ENCODE measurements around the gene ZC3H12A. TPM values are rescaled to one million over a fixed set of nuclear protein-coding genes. Genes with fewer than 3 reads are reported as not detected.
A peak's percentile ranks its signal among the peaks of the same experiment; 100 is the strongest.

ZC3H12A gene
- total RNA-seq, 1 donor from 2014 or later, result 34.2 TPM

- DNase-seq (ENCODE audit: low spot score), result peak; percentile 86
Measured at GRCh38 chr1:37477946-37478345, 3.6 kb downstream of the ZC3H12A start.

DNA sequence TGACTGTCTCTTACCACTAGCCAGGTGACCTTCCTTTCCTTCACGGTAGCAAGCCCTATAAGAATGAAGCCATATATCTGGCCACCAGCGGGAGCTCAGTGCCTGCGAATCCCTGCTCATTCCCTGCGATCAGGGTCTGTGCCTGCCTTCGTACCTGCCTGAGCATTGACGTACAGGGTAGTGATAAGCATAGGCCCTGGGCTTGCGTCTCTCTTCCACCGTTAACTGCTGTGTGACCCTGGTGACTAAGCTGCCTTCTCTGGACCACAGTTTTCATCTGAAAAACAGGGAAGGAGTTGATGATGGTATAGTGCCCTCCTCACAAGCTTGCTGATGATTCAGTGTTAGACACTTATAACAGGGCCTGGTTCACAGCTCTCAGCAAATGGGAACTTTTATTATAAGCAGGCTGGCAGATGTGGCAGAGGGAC is 4.1 kb downstream of the ZC3H12A start:
- peak; percentile 64 for DNase-seq (ENCODE audit: low spot score)

- DNase-seq (ENCODE audit: low spot score), result peak; percentile 65
Measured at GRCh38 chr1:37478890-37479254, 4.5 kb downstream of the ZC3H12A start.

- peak; percentile 96 for DNase-seq (ENCODE audit: low spot score)
Measured at GRCh38 chr1:37479255-37480124, 5.1 kb downstream of the ZC3H12A start.

GRCh38 chr1:37480125-37480466 is 5.7 kb downstream of the ZC3H12A start:
- peak; percentile 88 for DNase-seq (ENCODE audit: low spot score)

GRCh38 chr1:37480581-37481288 is 6.4 kb downstream of the ZC3H12A start:
- peak; percentile 85 for DNase-seq (ENCODE audit: low spot score)

GRCh38 chr1:37481289-37482003 is 7.1 kb downstream of the ZC3H12A start:
- DNase-seq (ENCODE audit: low spot score), result peak; percentile 88

DNA sequence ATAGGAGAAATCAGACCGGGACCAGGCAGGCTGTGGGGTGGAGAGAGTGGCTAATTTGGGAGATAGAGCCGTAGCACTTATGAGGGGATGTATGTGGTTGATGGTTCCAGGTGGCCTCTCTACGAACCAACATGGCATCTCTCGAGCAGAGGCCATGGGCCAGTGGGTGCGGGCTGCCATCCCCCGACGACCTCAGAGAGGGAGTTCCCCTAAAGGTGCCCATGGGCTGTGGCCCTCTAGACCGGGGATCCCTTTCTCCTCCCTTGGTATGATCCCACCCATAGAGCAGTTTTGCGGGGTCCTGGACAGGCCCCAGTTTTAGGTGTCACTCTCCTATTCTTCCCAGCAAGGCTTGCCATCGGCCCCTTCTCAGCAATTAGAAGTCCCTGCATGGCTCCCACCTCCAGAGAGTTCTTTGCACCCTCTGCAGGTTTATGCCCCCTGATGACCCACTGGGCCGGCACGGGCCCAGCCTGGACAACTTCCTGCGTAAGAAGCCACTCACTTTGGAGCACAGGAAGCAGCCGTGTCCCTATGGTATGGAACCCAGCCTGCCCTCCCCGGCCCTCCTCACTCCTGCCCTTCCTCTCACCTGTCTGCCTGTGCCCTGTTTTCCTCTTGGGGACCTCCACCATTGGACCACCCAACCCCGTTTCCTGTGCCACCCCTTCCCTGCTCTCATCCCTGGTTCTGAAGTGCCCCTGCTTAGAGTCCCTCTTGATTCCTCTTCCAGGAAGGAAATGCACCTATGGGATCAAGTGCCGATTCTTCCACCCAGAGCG is 7.8 kb downstream of the ZC3H12A start:
- peak; percentile 69 for DNase-seq (ENCODE audit: low spot score)

DNA sequence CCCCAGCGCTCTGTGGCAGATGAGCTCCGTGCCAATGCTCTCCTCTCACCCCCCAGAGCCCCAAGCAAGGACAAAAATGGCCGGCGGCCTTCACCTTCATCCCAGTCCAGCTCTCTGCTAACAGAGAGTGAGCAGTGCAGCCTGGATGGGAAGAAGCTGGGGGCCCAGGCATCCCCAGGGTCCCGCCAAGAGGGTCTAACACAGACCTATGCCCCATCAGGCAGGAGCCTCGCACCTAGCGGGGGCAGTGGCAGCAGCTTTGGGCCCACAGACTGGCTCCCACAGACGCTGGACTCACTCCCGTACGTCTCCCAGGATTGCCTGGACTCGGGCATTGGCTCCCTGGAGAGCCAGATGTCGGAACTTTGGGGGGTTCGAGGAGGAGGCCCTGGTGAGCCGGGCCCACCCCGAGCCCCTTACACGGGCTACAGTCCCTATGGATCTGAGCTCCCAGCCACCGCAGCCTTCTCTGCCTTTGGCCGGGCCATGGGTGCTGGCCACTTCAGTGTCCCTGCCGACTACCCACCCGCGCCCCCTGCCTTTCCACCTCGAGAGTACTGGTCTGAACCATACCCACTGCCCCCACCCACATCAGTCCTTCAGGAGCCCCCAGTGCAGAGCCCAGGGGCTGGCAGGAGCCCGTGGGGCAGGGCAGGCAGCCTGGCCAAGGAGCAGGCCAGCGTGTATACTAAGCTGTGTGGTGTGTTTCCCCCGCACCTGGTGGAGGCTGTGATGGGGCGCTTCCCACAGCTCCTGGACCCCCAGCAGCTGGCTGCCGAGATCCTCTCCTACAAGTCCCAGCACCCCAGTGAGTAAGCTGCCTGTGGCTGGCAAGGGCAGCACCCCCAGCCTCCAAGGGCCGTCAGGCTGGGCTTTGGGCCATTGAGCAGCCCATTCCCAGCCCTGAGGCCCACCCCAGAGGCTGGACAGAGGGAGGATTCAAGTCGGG is 8.7 kb downstream of the ZC3H12A start:
- DNase-seq (ENCODE audit: low spot score), result peak; percentile 87

- peak; percentile 82 for DNase-seq (ENCODE audit: low spot score)
Measured at GRCh38 chr1:37483785-37484184, 9.4 kb downstream of the ZC3H12A start.

DNA sequence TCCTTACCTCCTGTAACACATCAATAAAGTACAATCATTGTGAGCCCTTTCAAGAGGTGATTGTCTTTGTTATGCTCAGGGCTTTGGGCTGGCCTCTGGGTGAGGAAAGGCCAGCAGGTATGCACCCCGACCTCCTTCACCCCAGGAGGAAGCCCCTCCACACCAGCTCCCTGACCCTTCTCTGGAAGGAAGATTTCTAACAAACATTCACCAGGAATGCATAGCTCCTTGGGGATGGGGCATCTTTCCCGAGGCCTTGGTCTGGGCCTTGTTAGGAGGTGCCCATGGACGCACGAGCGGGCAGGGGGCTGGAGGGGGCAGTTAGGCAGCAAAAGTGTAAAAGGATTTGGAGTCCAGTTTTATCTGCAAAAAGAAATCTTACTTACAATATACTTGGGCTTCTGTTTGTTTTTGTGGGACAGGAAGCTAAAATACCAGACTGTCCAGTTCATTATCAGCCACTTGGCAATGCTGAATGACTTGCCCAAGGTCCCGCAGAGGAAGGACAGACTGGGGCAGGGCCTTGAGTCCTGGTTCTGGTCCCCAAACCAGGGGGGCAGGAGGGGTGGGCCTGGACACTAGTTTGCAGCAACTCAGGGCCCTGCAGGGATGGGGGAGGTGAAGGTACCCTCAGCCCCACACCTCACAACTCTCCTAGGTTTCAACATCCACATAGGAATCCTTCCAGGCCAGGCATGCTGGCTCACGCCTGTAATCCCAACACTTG is 10.1 kb downstream of the ZC3H12A start:
- peak; percentile 73 for DNase-seq (ENCODE audit: low spot score)

DNA sequence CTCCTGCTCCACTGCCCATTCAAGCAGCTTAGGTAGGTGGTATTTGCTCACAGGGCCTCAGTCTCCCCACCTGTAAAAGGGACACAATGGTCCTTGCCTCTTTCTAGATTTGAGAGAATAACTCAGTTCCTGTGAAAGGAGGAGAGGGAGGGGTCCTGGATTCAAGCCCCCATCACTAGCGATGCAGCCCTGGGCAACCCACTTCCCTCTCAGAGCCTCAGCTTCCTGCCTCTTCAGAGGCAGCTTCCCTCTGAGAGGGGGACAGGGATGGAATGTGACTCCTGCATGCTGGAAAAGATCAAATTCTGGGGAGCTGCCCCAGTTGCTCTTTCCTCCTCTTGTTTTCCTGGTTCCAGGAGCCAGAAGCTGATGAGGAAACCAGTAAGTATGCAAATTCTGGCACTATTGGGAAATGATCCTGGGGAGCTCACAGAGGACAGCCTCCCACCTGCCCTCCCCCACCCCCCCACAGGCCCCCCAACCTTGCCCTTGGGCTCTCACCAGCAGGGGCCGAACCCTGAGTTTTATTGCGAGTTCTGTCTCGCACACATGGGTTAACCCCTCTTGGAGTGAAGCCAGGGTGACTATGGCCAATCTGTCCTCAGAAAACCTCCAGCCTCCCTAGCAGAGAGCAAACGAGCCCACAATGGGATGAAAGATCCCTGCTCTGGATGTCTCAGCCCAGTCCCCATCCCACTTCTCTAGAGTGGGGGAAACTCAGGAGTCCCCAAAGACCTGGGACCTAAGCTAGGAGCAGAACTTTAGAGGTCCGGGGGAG is 11.7 kb downstream of the ZC3H12A start:
- DNase-seq (ENCODE audit: low spot score), result peak; percentile 72

GRCh38 chr1:37486680-37487618 is 12.6 kb downstream of the ZC3H12A start:
- DNase-seq (ENCODE audit: low spot score), result peak; percentile 74

- DNase-seq (ENCODE audit: low spot score), result no peak
Measured at GRCh38 chr1:37487619-37487984, 13.2 kb downstream of the ZC3H12A start.

DNA sequence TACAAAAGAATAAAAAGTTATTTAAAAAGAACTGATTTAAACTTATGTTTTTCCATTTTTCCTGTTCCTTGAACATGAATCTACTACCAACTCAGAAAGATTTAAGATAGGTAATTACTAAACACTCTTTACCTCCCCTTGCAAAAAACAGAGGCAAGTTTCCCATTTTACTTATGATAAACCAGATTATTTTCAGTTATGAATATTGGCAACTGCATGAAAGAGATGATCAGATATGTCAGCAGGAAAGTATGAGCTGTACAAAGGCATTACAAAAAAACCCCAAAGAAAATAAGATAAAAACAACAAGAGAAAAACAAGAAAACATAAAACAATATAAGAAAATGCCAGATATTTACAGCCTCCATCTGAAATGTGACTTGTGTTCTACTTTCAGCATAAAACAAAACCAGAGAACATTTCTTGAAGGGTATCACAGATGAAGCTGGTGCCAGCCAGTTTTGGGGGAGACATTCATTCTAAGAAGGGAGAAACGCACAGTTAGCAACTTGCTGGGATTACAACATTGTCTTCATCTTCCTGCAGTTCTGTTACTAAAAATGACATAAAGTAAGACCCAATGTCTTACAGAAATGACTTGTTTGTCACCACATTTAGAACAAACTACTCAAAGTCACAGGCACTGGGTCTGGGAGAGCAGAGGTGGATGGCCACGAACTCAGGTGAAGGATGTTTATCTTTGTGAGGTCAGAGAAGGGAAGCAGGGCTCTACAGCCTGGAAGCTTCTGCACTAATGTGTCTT is 19.1 kb downstream of the ZC3H12A start:
- peak; percentile 2 for DNase-seq (ENCODE audit: low spot score)

- no peak for DNase-seq (ENCODE audit: low spot score)
Measured at GRCh38 chr1:37495875-37496274, 21.5 kb downstream of the ZC3H12A start.

DNA sequence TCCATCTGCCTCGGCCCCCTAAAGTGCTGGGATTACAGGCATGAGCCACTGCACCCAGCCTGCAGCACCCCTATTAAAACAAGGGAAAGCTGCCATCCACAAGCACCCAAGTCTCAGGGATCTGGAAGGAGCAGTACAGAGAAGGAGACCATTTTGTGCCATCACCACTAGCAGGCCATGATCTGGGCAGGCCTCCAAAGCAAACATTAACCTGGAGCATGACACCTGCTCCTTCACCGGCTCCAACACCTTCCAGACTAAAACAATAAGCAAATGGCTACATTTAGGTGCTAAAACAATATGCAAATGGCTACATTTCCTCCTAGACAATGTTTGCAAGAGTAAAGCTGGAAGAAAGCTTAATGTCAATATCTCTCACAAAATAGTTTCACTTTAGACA is 23.5 kb downstream of the ZC3H12A start:
- DNase-seq (ENCODE audit: low spot score), result peak; percentile 14

Measured in mesenteric fat pad (tissue), 1 donor.